GM10266 (cell line): ENCODE results near the gene MAN2B1.
A peak's percentile ranks its signal among the peaks of the same experiment; 100 is the strongest.
"Not testable (repeated sequence)": the region's sequence is repeated elsewhere in the genome, so short reads cannot be mapped to it uniquely, and the experiment has no call there.

Source experiments
- DNase-seq: peaks from one replicate; pipeline ENCODE4 v3.0.0; 2012; ENCODE audit errors: extremely low spot score
- CTCF ChIP-seq: IDR thresholded peaks from 2 replicates; pipeline ENCODE4 v1.5.1; 2012; ENCODE audit warnings: mild to moderate bottlenecking, low read depth; ENCODE audit not compliant: control insufficient read depth, insufficient read depth; ENCODE audit errors: missing control alignments

MAN2B1 gene

GRCh38 chr19:12687496-12688196 is 21.1 kb upstream of the MAN2B1 start, which contains the start of gene GNG14:
GNG14 (plus strand) TSS chr19:12687998; CDS start chr19:12688049, 51 bp downstream.
- no peak for DNase-seq
- no peak for TF ChIP-seq CTCF

GRCh38 chr19:12685831-12686230 is 19.3 kb upstream of the MAN2B1 start:
- TF ChIP-seq CTCF = no peak

GRCh38 chr19:12681074-12681987 is 14.8 kb upstream of the MAN2B1 start, which contains the start of gene DHPS:
DHPS (minus strand) TSS chr19:12681880; CDS start chr19:12681766, 114 bp downstream.
- DNase-seq = peak; percentile 93
- no peak for TF ChIP-seq CTCF

More at GRCh38 chr19:12685831-12686230, 19.3 kb upstream of the MAN2B1 start:
- DNase-seq = no peak

- TF ChIP-seq CTCF = no peak
These were observed 13.5 kb upstream of the MAN2B1 start for GRCh38 chr19:12680034-12680433.

GRCh38 chr19:12678039-12678438 is 11.5 kb upstream of the MAN2B1 start:
- not testable (repeated sequence) for DNase-seq

More at GRCh38 chr19:12680034-12680433, 13.5 kb upstream of the MAN2B1 start:
- DNase-seq = no peak

- no peak for TF ChIP-seq CTCF
- DNase-seq = no peak
These were observed 10.4 kb upstream of the MAN2B1 start for GRCh38 chr19:12676928-12677327.

GRCh38 chr19:12676384-12676792 is 9.8 kb upstream of the MAN2B1 start:
- TF ChIP-seq CTCF = peak; percentile 90

More at GRCh38 chr19:12676384-12676792, 9.8 kb upstream of the MAN2B1 start:
- peak; percentile 78 for DNase-seq
